ENCODE results near the gene SPNS2.

SPNS2 gene

GRCh38 chr17:4498461-4499397 lies at the start of gene SPNS2:
TSS of gene SPNS2 (plus strand) at chr17:4498881. CDS start at chr17:4499048, 167 bp downstream.
- DNase-seq, result peak; percentile 74

- DNase-seq, result no peak
These were observed 48.9 kb upstream of the SPNS2 start for GRCh38 chr17:4449736-4450135.

GRCh38 chr17:4450710-4451316 lies 47.9 kb upstream of the SPNS2 start:
- no peak for DNase-seq

- DNase-seq, result no peak
These were observed 44.7 kb upstream of the SPNS2 start for GRCh38 chr17:4453812-4454591.

GRCh38 chr17:4460661-4461060 lies 38.0 kb upstream of the SPNS2 start:
- no peak for DNase-seq

GRCh38 chr17:4463818-4464476 lies 34.7 kb upstream of the SPNS2 start:
- DNase-seq, result no peak

- DNase-seq, result no peak
These were observed 32.9 kb upstream of the SPNS2 start for GRCh38 chr17:4465786-4466185.

- DNase-seq, result no peak
These were observed 31.4 kb upstream of the SPNS2 start for GRCh38 chr17:4467287-4467686.

GRCh38 chr17:4469552-4469951 lies 29.1 kb upstream of the SPNS2 start:
- no peak for DNase-seq

- no peak for DNase-seq
These were observed 26.4 kb upstream of the SPNS2 start for GRCh38 chr17:4472286-4472685.

- DNase-seq, result no peak
These were observed 24.6 kb upstream of the SPNS2 start for GRCh38 chr17:4474093-4474492.

- no peak for DNase-seq
These were observed 23.7 kb upstream of the SPNS2 start for GRCh38 chr17:4475001-4475400.

GRCh38 chr17:4475463-4475862 lies 23.2 kb upstream of the SPNS2 start:
- DNase-seq, result no peak

- DNase-seq, result no peak
These were observed 22.7 kb upstream of the SPNS2 start for GRCh38 chr17:4476017-4476416.

- no peak for DNase-seq
These were observed 22.1 kb upstream of the SPNS2 start for GRCh38 chr17:4476511-4477070.

- DNase-seq, result no peak
These were observed 21.4 kb upstream of the SPNS2 start for GRCh38 chr17:4477255-4477791.

GRCh38 chr17:4478318-4478830 lies 20.3 kb upstream of the SPNS2 start:
- DNase-seq, result no peak

GRCh38 chr17:4479340-4479981 lies 19.2 kb upstream of the SPNS2 start:
- DNase-seq, result no peak

- DNase-seq, result no peak
These were observed 18.5 kb upstream of the SPNS2 start for GRCh38 chr17:4479982-4480751.

All from NCI-H1694 treated with DMSO at 0.1 percent for 48 hours (cell line).